Tibial nerve (tissue), 4 donors: ENCODE data around the gene CSNK1G1. TPM values are rescaled to one million over a fixed set of nuclear protein-coding genes. Genes with fewer than 3 reads are reported as not detected.
"Not testable (repeated sequence)": the region's sequence is repeated elsewhere in the genome, so short reads cannot be mapped to it uniquely, and the experiment has no call there.

Experiments
- DNase-seq, 2 donors: peaks; one replicate each; pipeline ENCODE4 v3.0.0-alpha.2; 2019; ENCODE audit warnings: low spot score in 2 of 2
- H3K27ac ChIP-seq, 4 donors: fragments of 200-600 bp; sonication (generic) in 3 of 4; one replicate each; pipeline ENCODE4 v1.5.1; 2017 to 2019; ENCODE audit warnings: mild to moderate bottlenecking in 1 of 4
- H3K27me3 ChIP-seq, 2 donors: fragments of 200-600 bp; sonication (generic) in 1 of 2; one replicate each; pipeline versions ENCODE4 v1.5.1 to v1.6.0; 2017 to 2019
- H3K36me3 ChIP-seq, 3 donors: fragments of 200-600 bp; sonication (generic); one replicate each; pipeline ENCODE4 v1.5.1; 2018 to 2019
- H3K4me1 ChIP-seq, 4 donors: fragments of 200-600 bp; sonication (generic) in 3 of 4; one replicate each; pipeline ENCODE4 v1.5.1; 2017 to 2019
- H3K4me3 ChIP-seq, 4 donors: fragments of 200-600 bp; sonication (generic) in 3 of 4; one replicate each; pipeline ENCODE4 v1.5.1; 2017 to 2019; ENCODE audit warnings: mild to moderate bottlenecking in 1 of 4, moderate library complexity in 1 of 4
- H3K9me3 ChIP-seq, 4 donors: fragments of 200-600 bp; sonication (generic) in 3 of 4; one replicate each; pipeline ENCODE4 v1.5.1; 2017 to 2019
- CTCF ChIP-seq, 5 experiments: fragments of 200-600 bp in 3 of 5; fragments of 450-650 bp in 2 of 5; sonication (generic) in 3 of 5; IDR thresholded peaks; one replicate each; pipeline ENCODE4 v1.5.1; 2016 to 2019; ENCODE audit warnings: antibody characterized with exemption in 5 of 5, mild to moderate bottlenecking in 3 of 5, moderate library complexity in 2 of 5
- EP300 ChIP-seq, 2 donors: sonication (generic); formaldehyde crosslinking; IDR thresholded peaks; one replicate each; pipeline ENCODE4 v1.6.1; 2017; ENCODE audit warnings: antibody characterized with exemption in 2 of 2, mild to moderate bottlenecking in 1 of 2
- POLR2A ChIP-seq, 2 donors: fragments of 450-650 bp; IDR thresholded peaks; one replicate each; pipeline ENCODE4 v1.6.1; 2017; ENCODE audit warnings: antibody characterized with exemption in 2 of 2, mild to moderate bottlenecking in 2 of 2, moderate library complexity in 2 of 2
- WGBS, 2 donors: methylation state at CpG; one replicate each; pipeline ENCODE4 v1.1.5; 2018; 5-methylcytosine and 5-hydroxymethylcytosine counted together
- total RNA-seq, 4 donors: library from RNA; depleted of rRNA; stranded (reverse); fragments of >200 nt; gene quantifications; one replicate each; pipeline ENCODE4 v1.1.0, GENCODE V29; 2016

Gene CSNK1G1
- total RNA-seq, 4 donors from 2014 or later, result 20.5 to 25.8 (median 22.5) TPM

- WGBS, 2 donors, result 85 to 87% methylated on average over 5 of the region's 5 CpGs
- H3K4me1 ChIP-seq, result peaks cover 0 to 14% (median 4%) of the 10 kb centered on the region in 4 donors
- no peaks in the 10 kb centered on the region for H3K9me3 ChIP-seq
- H3K27ac ChIP-seq, result no peak overlapping the region
- H3K27me3 ChIP-seq, result no peaks in the 10 kb centered on the region
- no peak overlapping the region for H3K4me3 ChIP-seq
- peaks cover 0 to 37% (median under 1%) of the 10 kb centered on the region in 3 donors for H3K36me3 ChIP-seq
- DNase-seq, result no peak
- TF ChIP-seq POLR2A (IDR thresholded peaks at IDR 0.05), result no peak
- TF ChIP-seq CTCF (IDR thresholded peaks at IDR 0.05), result no peak
Measured at GRCh38 chr15:64389036-64389435, 33.1 kb upstream of the CSNK1G1 start.

GRCh38 chr15:64387562-64388168 is 31.7 kb upstream of the CSNK1G1 start, which contains the start of gene TRIP4:
TRIP4 (plus strand) TSS chr15:64387836; CDS start chr15:64387864, 28 bp downstream.
- no peaks in the 10 kb centered on the region for H3K27me3 ChIP-seq
- WGBS, 2 donors, result 1% methylated on average over 33 to 35 of the region's 35 CpGs
- peak; percentile 83 to 84 for DNase-seq
- peaks cover 0 to 25% (median 0%) of the 10 kb centered on the region in 3 donors for H3K36me3 ChIP-seq
- TF ChIP-seq EP300 (IDR thresholded peaks at IDR 0.05) (peak in 1 of 2 donors; percentile 84), POLR2A (IDR thresholded peaks at IDR 0.05) (peak; percentile 30 to 45), CTCF (IDR thresholded peaks at IDR 0.05) (peak in 1 of 5 experiments; percentile 5)
- peak within 1 kb of the TSS; percentile 55 to 79 (median 76) for H3K4me3 ChIP-seq
- no peaks in the 10 kb centered on the region for H3K9me3 ChIP-seq
- H3K4me1 ChIP-seq, result peaks cover 0 to 14% (median 4%) of the 10 kb centered on the region in 4 donors
- peak within 1 kb of the TSS in 3 of 4 donors; percentile 76 to 88 (median 83) for H3K27ac ChIP-seq

- no peak overlapping the region for H3K4me3 ChIP-seq
- no peak overlapping the region for H3K27ac ChIP-seq
- H3K4me1 ChIP-seq, result peaks cover 0 to 19% (median 4%) of the 10 kb centered on the region in 4 donors
- DNase-seq, result no peak
- WGBS, 2 donors, result 93 to 96% methylated on average over 7 of the region's 7 CpGs
- H3K27me3 ChIP-seq, result no peaks in the 10 kb centered on the region
- no peak for TF ChIP-seq CTCF (IDR thresholded peaks at IDR 0.05)
- no peak for TF ChIP-seq EP300 (IDR thresholded peaks at IDR 0.05)
- TF ChIP-seq POLR2A (IDR thresholded peaks at IDR 0.05), result no peak
- peaks cover 0 to 16% (median 0%) of the 10 kb centered on the region in 3 donors for H3K36me3 ChIP-seq
- H3K9me3 ChIP-seq, result no peaks in the 10 kb centered on the region
Measured at GRCh38 chr15:64386291-64386690, 30.3 kb upstream of the CSNK1G1 start.

- no peak for DNase-seq
- H3K27ac ChIP-seq, result no peak overlapping the region
- H3K9me3 ChIP-seq, result no peaks in the 10 kb centered on the region
- 70 to 72% methylated on average over 2 of the region's 2 CpGs for WGBS, 2 donors
- H3K36me3 ChIP-seq, result no peaks in the 10 kb centered on the region
- TF ChIP-seq EP300 (IDR thresholded peaks at IDR 0.05) (no peak), POLR2A (IDR thresholded peaks at IDR 0.05) (no peak), CTCF (IDR thresholded peaks at IDR 0.05) (no peak)
- H3K4me3 ChIP-seq, result no peak overlapping the region
- no peaks in the 10 kb centered on the region for H3K27me3 ChIP-seq
- H3K4me1 ChIP-seq, result peaks cover 0 to 19% (median 10%) of the 10 kb centered on the region in 4 donors
Measured at GRCh38 chr15:64383760-64384159, 27.8 kb upstream of the CSNK1G1 start.

- H3K4me1 ChIP-seq, result peaks cover 0 to 13% (median 7%) of the 10 kb centered on the region in 4 donors
- H3K27me3 ChIP-seq, result no peaks in the 10 kb centered on the region
- no peaks in the 10 kb centered on the region for H3K36me3 ChIP-seq
- WGBS, 2 donors, result 1% methylated on average over 34 to 38 of the region's 38 CpGs
- DNase-seq, result peak; percentile 88 to 91
- H3K4me3 ChIP-seq, result peak within 1 kb of the TSS; percentile 22 to 63 (median 56)
- no peak within 1 kb of the TSS for H3K27ac ChIP-seq
- H3K9me3 ChIP-seq, result no peaks in the 10 kb centered on the region
- TF ChIP-seq POLR2A (IDR thresholded peaks at IDR 0.05) (no peak), EP300 (IDR thresholded peaks at IDR 0.05) (peak in 1 of 2 donors; percentile 20), CTCF (IDR thresholded peaks at IDR 0.05) (peak in 2 of 5 experiments; percentile 15 to 20)
Measured at GRCh38 chr15:64381000-64381751, 25.2 kb upstream of the CSNK1G1 start, which contains the start of gene PCLAF. PCLAF (minus strand) TSS chr15:64381441; CDS start chr15:64381371, 70 bp downstream.

- DNase-seq, H3K27me3 ChIP-seq, H3K27ac ChIP-seq, H3K9me3 ChIP-seq, H3K36me3 ChIP-seq: not testable (repeated sequence)
- Histone ChIP-seq H3K4me3 (peak overlapping the region in 1 of 4 donors; percentile 52), H3K4me1 (peaks cover 0 to 13% (median 7%) of the 10 kb centered on the region in 4 donors)
- WGBS, 2 donors, result 57 to 58% methylated on average over 11 of the region's 11 CpGs
Measured at GRCh38 chr15:64380130-64380870, 24.3 kb upstream of the CSNK1G1 start.
